DMS 273 (cell line): Measurements from ENCODE around the gene KRTAP1-1.
A peak's percentile ranks its signal among the peaks of the same experiment; 100 is the strongest.

Source experiments
- DNase-seq: peaks from one replicate; lab custom pipeline; 2025; ENCODE audit not compliant: unreplicated experiment; lab: John Stamatoyannopoulos, UW

Gene KRTAP1-1

GRCh38 chr17:41013181-41013580 lies 28.1 kb downstream of the KRTAP1-1 start:
- DNase-seq = no peak

- DNase-seq = no peak
Observed at GRCh38 chr17:41012326-41013120, 28.7 kb downstream of the KRTAP1-1 start.

- DNase-seq = no peak
Observed at GRCh38 chr17:41010441-41010840, 30.8 kb downstream of the KRTAP1-1 start.

- no peak for DNase-seq
Observed at GRCh38 chr17:41009936-41010335, 31.3 kb downstream of the KRTAP1-1 start.

- DNase-seq = no peak
Observed at GRCh38 chr17:41009301-41009760, 31.9 kb downstream of the KRTAP1-1 start.

- peak; percentile 57 for DNase-seq
Observed at GRCh38 chr17:41008811-41009210, 32.4 kb downstream of the KRTAP1-1 start, which contains the start of gene KRTAP3-1. TSS of gene KRTAP3-1 (minus strand) at chr17:41009128. CDS start at chr17:41009074, 54 bp downstream.

GRCh38 chr17:41004397-41004796 lies 36.9 kb downstream of the KRTAP1-1 start:
- DNase-seq = no peak

- no peak for DNase-seq
Observed at GRCh38 chr17:41003926-41004325, 37.3 kb downstream of the KRTAP1-1 start.

GRCh38 chr17:41002814-41003213 lies 38.4 kb downstream of the KRTAP1-1 start:
- no peak for DNase-seq

GRCh38 chr17:41001795-41002194 lies 39.5 kb downstream of the KRTAP1-1 start:
- no peak for DNase-seq

GRCh38 chr17:40999563-40999962 lies 41.7 kb downstream of the KRTAP1-1 start, which contains the start of gene KRTAP3-2:
TSS of gene KRTAP3-2 (minus strand) at chr17:40999906. CDS start at chr17:40999853, 53 bp downstream.
- DNase-seq = peak; percentile 52

GRCh38 chr17:40997361-40997760 lies 43.9 kb downstream of the KRTAP1-1 start:
- no peak for DNase-seq

GRCh38 chr17:40996829-40997228 lies 44.4 kb downstream of the KRTAP1-1 start:
- no peak for DNase-seq

- no peak for DNase-seq
Observed at GRCh38 chr17:40995116-40995515, 46.1 kb downstream of the KRTAP1-1 start.

GRCh38 chr17:40993839-40994238 lies 47.4 kb downstream of the KRTAP1-1 start, which contains the start of gene KRTAP3-3:
TSS of gene KRTAP3-3 (minus strand) at chr17:40994164. CDS start at chr17:40994097, 67 bp downstream.
- no peak for DNase-seq

- no peak for DNase-seq
Observed at GRCh38 chr17:40993084-40993483, 48.2 kb downstream of the KRTAP1-1 start.

GRCh38 chr17:40992666-40993065 lies 48.6 kb downstream of the KRTAP1-1 start:
- no peak for DNase-seq
